NT2/D1 (cell line): ENCODE measurements around the gene RAP1A.

ENCODE experiments used
- YY1 ChIP-seq: IDR thresholded peaks from 2 replicates; pipeline ENCODE4 v1.6.1; 2011; ENCODE audit not compliant: insufficient read length, insufficient read depth
- ZNF274 ChIP-seq: IDR thresholded peaks from 2 replicates; pipeline ENCODE4 v1.6.1; 2011; ENCODE audit warnings: mild to moderate bottlenecking, low read depth, low read length

DNA sequence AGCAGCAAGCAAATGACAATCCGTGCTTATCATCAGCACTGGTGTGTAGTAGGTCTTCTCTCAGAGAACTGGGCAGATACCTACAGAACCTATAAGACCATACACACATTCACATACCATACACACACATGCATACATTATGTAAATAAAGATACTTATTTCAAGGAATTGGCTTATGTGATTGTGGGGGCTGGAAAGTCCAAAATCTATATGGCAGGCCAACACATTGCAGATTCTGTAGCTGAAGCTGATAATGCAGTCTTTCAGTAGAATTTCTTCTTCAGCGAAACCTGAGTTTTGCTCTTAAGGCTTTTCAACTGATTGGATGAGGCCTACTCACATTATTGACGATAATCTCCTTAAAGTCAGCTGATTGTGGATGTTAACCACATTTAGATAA lies 24.1 kb downstream of the RAP1A start:
- TF ChIP-seq ZNF274 (no peak), YY1 (no peak)
